SIG-M5 (cell line): ENCODE results near the gene HSFX1.

Experiments used
- DNase-seq: peaks from one replicate; lab custom pipeline; 2025; lab: John Stamatoyannopoulos, UW

Gene HSFX1

DNA sequence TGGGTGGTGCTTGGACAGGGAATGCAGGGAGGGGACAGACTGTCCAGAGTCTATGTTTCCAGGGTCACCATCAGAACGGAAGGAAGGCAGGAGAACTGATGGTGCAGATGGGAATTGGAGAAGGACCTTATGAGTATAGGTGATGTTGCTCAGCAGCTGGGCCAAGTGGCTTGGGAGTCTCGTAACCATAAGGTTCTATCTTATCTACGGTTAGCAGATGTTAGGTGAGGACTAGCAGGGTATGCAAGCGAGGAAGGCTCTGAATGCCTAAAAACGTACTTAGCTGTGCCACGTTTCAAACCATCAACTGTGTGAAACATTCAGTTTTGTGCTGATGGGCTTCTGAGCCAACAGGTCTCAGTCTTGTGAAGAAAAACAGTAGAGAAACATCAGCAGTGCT, 30.2 kb downstream of the HSFX1 start:
- no peak for DNase-seq

DNA sequence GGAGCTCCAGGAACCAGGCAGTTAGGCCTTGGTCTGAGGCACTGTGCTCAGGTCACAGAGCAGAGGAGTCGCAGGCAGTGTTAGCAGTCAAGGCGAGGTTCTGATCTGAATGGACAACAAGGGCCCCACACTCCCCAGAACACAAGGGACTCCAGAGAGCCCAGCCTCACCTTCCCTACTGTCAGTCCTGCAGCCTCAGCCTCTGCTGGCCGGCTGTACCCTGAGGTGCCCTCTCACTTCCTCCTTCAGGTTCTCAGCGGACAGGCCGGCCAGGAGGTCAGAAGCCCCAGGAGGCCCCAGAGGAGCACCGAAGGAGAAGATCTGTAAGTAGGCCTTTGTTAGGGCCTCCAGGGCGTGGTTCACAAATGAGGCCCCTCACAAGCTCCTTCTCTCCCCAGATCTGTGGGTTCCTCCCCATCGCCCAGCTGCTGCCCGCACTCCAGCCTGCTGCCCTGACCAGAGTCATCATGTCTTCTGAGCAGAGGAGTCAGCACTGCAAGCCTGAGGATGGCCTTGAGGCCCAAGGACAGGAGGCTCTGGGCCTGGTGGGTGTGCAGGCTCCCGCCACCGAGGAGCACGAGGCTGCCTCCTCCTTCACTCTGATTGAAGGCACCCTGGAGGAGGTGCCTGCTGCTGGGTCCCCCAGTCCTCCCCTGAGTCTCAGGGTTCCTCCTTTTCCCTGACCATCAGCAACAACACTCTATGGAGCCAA, 34.0 kb downstream of the HSFX1 start:
- DNase-seq, result no peak

DNA sequence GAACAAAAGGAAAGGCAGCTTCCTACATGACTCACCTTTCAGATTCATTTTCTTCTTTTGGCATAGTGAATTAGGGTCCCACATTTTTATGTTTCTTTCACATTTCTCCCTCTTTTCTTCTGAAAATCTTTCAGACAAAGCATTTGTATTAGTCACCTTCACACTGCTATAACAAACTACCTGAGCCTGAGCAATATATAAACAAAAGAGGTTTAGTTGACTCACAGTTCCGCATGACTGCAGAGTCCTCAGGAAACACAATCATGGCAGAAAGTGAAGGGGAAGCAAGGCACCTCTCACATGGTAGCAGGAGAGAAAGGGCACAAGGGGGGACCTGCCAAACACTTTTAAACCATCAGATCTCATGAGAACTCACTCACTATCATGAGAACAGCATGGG, 44.8 kb downstream of the HSFX1 start:
- no peak for DNase-seq

DNA sequence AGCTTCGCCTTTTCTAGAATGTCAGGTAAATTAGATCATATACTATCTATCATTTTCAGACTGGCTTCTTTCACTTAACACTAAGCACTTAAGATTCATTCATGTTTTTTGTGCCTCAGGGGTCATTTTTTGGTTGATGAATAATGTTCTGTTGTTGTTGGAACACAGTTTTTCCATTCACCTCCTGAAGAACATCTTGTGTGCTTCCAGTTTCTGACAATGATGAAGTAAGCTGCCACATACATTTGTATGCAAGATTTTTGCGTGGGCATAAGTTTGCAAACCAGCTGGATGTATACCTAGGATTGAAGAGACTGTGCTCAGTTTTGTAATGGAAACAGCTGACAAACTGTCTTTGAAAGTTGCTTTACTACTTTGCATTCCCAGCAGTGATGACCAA, 45.5 kb downstream of the HSFX1 start:
- no peak for DNase-seq

DNA sequence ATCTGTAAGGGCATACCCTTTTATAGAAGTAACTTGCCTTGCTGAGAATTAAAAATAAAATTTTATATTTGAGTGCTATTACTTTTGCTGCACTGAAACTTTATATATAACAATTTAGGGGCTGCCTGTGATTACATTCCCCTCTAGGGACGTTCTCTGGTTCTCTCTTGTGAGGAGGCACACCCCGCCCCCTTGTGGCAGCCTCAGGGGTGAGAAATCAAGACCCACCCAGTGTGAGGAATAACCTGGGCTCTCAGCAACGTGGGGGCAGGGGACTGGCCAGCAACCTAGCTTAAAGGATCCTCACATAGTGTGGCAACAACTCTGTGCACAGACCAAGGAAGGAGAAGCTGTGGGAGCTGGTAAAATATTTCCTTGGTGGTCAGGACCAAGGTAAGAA, 51.6 kb downstream of the HSFX1 start:
- no peak for DNase-seq
